Measurements from ENCODE around the gene ZNF771.
"Not testable (repeated sequence)": the region's sequence is repeated elsewhere in the genome, so short reads cannot be mapped to it uniquely, and the experiment has no call there.

ZNF771 gene

DNA sequence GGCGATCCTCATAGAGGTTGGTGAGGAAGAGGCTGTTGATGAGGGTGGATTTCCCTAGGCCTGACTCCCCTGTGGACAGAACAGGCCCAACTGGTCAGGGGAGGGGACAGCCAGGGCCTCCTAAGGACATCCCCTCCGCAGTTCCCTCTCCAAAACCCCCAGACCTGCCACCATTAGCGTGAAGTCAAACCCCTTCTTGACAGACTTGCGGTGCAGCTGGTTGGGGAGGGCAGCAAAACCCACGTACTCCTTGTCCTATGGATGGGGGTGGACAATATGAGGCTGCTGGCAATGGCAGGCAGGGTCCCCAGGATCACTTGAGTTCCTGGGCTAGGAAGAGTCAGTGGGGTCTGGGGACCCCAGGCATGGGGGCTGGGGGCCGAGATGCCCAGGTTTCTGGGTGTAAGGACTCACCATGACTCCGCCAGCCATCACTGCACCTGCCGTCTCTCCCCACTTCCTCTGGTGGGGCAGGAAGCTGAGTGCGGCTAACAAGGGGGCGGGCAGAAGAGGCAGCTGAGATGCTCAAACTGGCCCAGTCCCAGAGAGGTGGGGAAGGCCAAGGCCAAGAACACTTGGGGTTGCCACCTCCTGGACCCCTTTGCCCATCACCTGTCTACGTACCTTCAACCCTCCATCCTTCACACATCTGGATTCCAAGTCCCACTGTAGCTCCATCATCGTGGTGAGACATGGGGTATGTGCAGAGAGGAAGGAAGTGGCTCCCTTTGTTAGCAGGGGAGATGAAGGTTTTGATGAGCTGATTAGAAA, 25.1 kb upstream of the ZNF771 start, which contains the start of gene SEPTIN1:
SEPTIN1 (minus strand) TSS at position 451 of the 771 bp plus-strand sequence; CDS start at position 432, 19 bp downstream.
- WGBS, 2 experiments (ENCODE audit: insufficient coverage in 2 of 2): 91 to 92% methylated on average over 9 to 11 of the region's 12 CpGs
- peak within 1 kb of the TSS; percentile 10 for H3K27ac ChIP-seq (ENCODE audit: low read depth, low read length, severe bottlenecking)
- H3K4me1 ChIP-seq (ENCODE audit: control insufficient read depth, insufficient read depth, low read length, poor library complexity, severe bottlenecking): peaks cover 10% of the 10 kb centered on the region
- no peaks in the 10 kb centered on the region for H3K9me3 ChIP-seq (ENCODE audit: control insufficient read depth, low read length)
- no peak within 1 kb of the TSS for H3K4me3 ChIP-seq (ENCODE audit: extremely low read depth, insufficient read depth, low read length, poor library complexity, severe bottlenecking)
- peaks cover 8% of the 10 kb centered on the region for H3K36me3 ChIP-seq (ENCODE audit: control insufficient read depth, insufficient read depth, low read length)

GRCh38 chr16:30383521-30383920, 23.9 kb upstream of the ZNF771 start:
- 71 to 83% methylated on average over 2 of the region's 2 CpGs for WGBS, 2 experiments (ENCODE audit: insufficient coverage in 2 of 2)
- peaks cover 10% of the 10 kb centered on the region for H3K4me1 ChIP-seq (ENCODE audit: control insufficient read depth, insufficient read depth, low read length, poor library complexity, severe bottlenecking)
- no peak overlapping the region for H3K4me3 ChIP-seq (ENCODE audit: extremely low read depth, insufficient read depth, low read length, poor library complexity, severe bottlenecking)
- no peaks in the 10 kb centered on the region for H3K9me3 ChIP-seq (ENCODE audit: control insufficient read depth, low read length)
- H3K27ac ChIP-seq (ENCODE audit: low read depth, low read length, severe bottlenecking): no peak overlapping the region
- peaks cover 8% of the 10 kb centered on the region for H3K36me3 ChIP-seq (ENCODE audit: control insufficient read depth, insufficient read depth, low read length)

DNA sequence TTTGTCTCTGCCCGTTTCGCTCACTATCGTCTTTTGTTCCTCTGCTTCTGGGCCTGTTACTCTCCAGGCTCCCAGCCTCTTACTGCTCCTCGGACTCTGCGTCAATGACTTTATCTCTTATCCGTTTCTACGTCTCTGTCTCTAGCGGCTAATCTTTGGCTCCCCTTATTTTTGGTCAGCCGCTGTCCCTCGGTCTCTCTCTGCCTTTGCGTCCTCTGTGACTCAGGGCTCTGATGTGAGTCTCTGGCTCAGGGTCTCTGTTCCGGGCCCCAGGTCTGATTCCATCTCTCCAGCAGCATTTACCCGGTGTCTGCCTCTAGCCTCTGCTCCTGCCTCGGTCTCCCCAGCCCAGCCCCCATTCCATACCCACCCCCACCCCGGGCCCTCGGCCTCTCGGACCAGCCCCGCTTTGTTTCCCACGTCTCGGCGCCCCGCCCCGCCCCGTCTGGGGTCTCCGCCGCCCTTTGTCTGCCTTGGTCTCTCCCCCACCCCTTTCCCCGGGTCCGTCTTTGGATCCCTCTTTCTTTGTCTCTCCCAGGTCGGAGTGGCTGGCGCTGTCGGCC, 12.7 kb upstream of the ZNF771 start:
- H3K36me3 ChIP-seq (ENCODE audit: control insufficient read depth, insufficient read depth, low read length): peaks cover 25% of the 10 kb centered on the region

DNA sequence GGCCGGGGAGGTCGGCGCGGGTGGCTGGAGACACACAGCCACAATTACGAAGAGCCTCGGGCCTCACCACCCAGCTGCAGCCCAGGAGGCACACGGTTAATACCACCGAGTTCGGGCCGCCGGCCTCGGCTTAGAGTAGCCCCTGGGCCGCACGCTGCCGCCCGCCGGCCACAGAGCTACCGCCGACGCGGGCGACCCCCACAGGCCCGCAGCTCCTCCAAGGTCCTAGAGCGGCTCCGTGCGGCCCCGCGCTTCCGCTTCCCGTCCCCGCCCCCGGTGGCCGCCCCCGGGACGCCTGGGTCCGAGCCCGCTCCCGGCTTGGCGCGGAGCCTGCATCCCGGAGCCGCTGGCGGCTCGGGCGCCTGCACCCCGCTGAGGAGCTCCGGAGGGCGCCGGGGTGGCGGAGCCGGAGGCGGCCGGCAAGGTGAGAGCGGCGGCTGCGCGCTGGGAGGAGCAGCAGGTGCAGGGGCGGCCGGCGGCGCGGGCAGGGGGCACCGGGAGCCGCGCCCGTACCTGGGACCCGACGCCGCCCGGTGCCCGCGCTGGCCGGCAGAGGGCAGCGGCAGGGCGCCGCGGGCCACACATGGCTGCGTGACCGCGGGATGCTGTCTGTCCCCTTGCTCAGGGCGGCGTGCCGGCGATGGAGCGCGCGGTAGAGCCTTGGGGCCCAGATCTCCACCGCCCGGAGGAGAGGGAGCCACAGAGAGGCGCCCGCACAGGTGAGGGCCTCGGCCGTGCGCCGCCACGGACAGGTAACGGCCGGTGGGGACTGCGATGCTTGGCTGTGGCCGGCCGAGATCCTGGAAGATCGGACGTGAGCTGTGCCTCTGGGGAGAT, 12.0 kb upstream of the ZNF771 start, which contains the start of gene ZNF48:
ZNF48 (plus strand) TSS at position 266 of the 837 bp plus-strand sequence; CDS start at position 641, 375 bp downstream.
- Histone ChIP-seq H3K27ac (ENCODE audit: low read depth, low read length, severe bottlenecking) (peak within 1 kb of the TSS; percentile 99), H3K36me3 (ENCODE audit: control insufficient read depth, insufficient read depth, low read length) (peaks cover 25% of the 10 kb centered on the region), H3K4me3 (ENCODE audit: extremely low read depth, insufficient read depth, low read length, poor library complexity, severe bottlenecking) (peak within 1 kb of the TSS; percentile 74), H3K9me3 (ENCODE audit: control insufficient read depth, low read length) (no peaks in the 10 kb centered on the region), H3K4me1 (ENCODE audit: control insufficient read depth, insufficient read depth, low read length, poor library complexity, severe bottlenecking) (peaks cover 44% of the 10 kb centered on the region)
- 0 to 1% methylated on average over 70 to 71 of the region's 103 CpGs for WGBS, 2 experiments (ENCODE audit: insufficient coverage in 2 of 2)

More for the DNA sequence above, 12.7 kb upstream of the ZNF771 start:
- H3K4me1 ChIP-seq (ENCODE audit: control insufficient read depth, insufficient read depth, low read length, poor library complexity, severe bottlenecking): peaks cover 43% of the 10 kb centered on the region
- peak overlapping the region; percentile 99 for H3K27ac ChIP-seq (ENCODE audit: low read depth, low read length, severe bottlenecking)
- peak overlapping the region; percentile 74 for H3K4me3 ChIP-seq (ENCODE audit: extremely low read depth, insufficient read depth, low read length, poor library complexity, severe bottlenecking)
- H3K9me3 ChIP-seq (ENCODE audit: control insufficient read depth, low read length): no peaks in the 10 kb centered on the region
- 2% methylated on average over 23 to 28 of the region's 31 CpGs for WGBS, 2 experiments (ENCODE audit: insufficient coverage in 2 of 2)

- WGBS, 2 experiments (ENCODE audit: insufficient coverage in 2 of 2): 17 to 19% methylated on average over 12 of the region's 13 CpGs
- H3K4me3 ChIP-seq (ENCODE audit: extremely low read depth, insufficient read depth, low read length, poor library complexity, severe bottlenecking): peak overlapping the region; percentile 74
- peak overlapping the region; percentile 99 for H3K27ac ChIP-seq (ENCODE audit: low read depth, low read length, severe bottlenecking)
- H3K4me1 ChIP-seq (ENCODE audit: control insufficient read depth, insufficient read depth, low read length, poor library complexity, severe bottlenecking): peaks cover 44% of the 10 kb centered on the region
- no peaks in the 10 kb centered on the region for H3K9me3 ChIP-seq (ENCODE audit: control insufficient read depth, low read length)
- peaks cover 25% of the 10 kb centered on the region for H3K36me3 ChIP-seq (ENCODE audit: control insufficient read depth, insufficient read depth, low read length)
Observed at GRCh38 chr16:30395992-30396585, 11.3 kb upstream of the ZNF771 start.

DNA sequence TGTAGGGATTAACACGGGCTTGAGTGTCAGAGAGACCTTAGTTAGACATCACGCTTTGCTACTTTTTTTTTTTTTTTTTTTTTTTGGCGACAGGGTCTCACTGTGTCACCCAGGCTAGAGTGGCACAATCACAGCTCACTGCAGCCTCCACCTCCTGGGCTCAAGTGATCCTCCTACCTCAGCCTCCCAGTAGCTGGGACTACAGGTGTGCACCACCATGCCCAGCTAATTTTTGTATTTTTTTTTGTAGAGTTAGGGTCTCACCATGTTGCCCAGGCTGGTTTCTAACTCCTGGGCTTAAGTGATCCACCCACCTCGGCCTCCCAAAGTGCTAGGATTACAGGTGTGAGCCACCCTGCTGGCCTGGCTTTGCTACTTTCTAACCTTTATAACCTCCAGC, 10.8 kb upstream of the ZNF771 start:
- H3K4me1 ChIP-seq (ENCODE audit: control insufficient read depth, insufficient read depth, low read length, poor library complexity, severe bottlenecking): peaks cover 44% of the 10 kb centered on the region
- peaks cover 25% of the 10 kb centered on the region for H3K36me3 ChIP-seq (ENCODE audit: control insufficient read depth, insufficient read depth, low read length)
- 100% methylated on average over 2 of the region's 4 CpGs for WGBS, 2 experiments (ENCODE audit: insufficient coverage in 2 of 2)
- H3K4me3 ChIP-seq (ENCODE audit: extremely low read depth, insufficient read depth, low read length, poor library complexity, severe bottlenecking): peak overlapping the region; percentile 74
- not testable (repeated sequence) for H3K27ac ChIP-seq (ENCODE audit: low read depth, low read length, severe bottlenecking); H3K9me3 ChIP-seq (ENCODE audit: control insufficient read depth, low read length)

- Histone ChIP-seq H3K9me3 (ENCODE audit: control insufficient read depth, low read length) (no peaks in the 10 kb centered on the region), H3K4me3 (ENCODE audit: extremely low read depth, insufficient read depth, low read length, poor library complexity, severe bottlenecking) (no peak overlapping the region), H3K27ac (ENCODE audit: low read depth, low read length, severe bottlenecking) (no peak overlapping the region), H3K4me1 (ENCODE audit: control insufficient read depth, insufficient read depth, low read length, poor library complexity, severe bottlenecking) (peaks cover 44% of the 10 kb centered on the region), H3K36me3 (ENCODE audit: control insufficient read depth, insufficient read depth, low read length) (peaks cover 25% of the 10 kb centered on the region)
- 87 to 89% methylated on average over 2 of the region's 4 CpGs for WGBS, 2 experiments (ENCODE audit: insufficient coverage in 2 of 2)
Observed at GRCh38 chr16:30397056-30397455, 10.3 kb upstream of the ZNF771 start.

GRCh38 chr16:30397776-30398660, 9.4 kb upstream of the ZNF771 start:
- peaks cover 25% of the 10 kb centered on the region for H3K36me3 ChIP-seq (ENCODE audit: control insufficient read depth, insufficient read depth, low read length)
- H3K9me3 ChIP-seq (ENCODE audit: control insufficient read depth, low read length): no peaks in the 10 kb centered on the region
- H3K4me3 ChIP-seq (ENCODE audit: extremely low read depth, insufficient read depth, low read length, poor library complexity, severe bottlenecking): no peak overlapping the region
- peak overlapping the region; percentile 46 for H3K27ac ChIP-seq (ENCODE audit: low read depth, low read length, severe bottlenecking)
- peaks cover 44% of the 10 kb centered on the region for H3K4me1 ChIP-seq (ENCODE audit: control insufficient read depth, insufficient read depth, low read length, poor library complexity, severe bottlenecking)
- 96 to 97% methylated on average over 39 of the region's 42 CpGs for WGBS, 2 experiments (ENCODE audit: insufficient coverage in 2 of 2)

DNA sequence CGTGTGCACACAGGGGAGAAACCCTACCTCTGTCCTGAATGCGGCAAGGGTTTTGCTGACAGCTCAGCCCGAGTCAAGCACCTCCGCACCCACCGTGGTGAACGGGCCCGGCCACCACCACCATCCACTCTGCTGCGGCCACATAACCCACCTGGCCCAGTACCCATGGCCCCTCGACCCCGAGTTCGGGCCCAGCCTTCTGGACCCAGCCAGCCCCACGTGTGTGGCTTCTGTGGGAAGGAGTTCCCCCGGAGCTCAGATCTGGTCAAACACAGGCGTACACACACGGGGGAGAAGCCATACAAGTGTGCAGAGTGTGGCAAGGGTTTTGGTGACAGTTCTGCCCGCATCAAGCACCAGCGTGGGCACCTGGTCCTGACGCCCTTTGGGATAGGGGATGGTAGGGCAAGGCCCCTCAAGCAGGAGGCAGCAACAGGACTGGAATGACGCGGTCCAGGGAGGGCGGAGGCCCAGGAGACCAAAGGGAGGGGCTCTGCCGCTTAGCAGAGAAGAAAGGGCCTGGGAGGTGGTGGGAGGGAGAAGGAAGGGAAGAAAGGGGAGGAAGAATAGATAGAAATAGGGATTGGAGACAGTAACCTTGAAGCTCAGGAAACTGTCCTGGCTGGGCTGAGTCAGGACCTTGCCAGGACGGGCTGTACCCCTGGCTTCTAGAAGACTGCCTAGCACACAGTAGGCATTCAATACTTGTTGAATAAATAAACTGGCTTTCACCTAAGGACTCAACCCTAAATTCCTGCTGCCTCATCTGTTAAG, 8.6 kb upstream of the ZNF771 start:
- WGBS, 2 experiments (ENCODE audit: insufficient coverage in 2 of 2): 83 to 87% methylated on average over 22 to 23 of the region's 23 CpGs
- Histone ChIP-seq H3K36me3 (ENCODE audit: control insufficient read depth, insufficient read depth, low read length) (peaks cover 25% of the 10 kb centered on the region), H3K4me1 (ENCODE audit: control insufficient read depth, insufficient read depth, low read length, poor library complexity, severe bottlenecking) (peaks cover 39% of the 10 kb centered on the region), H3K9me3 (ENCODE audit: control insufficient read depth, low read length) (no peaks in the 10 kb centered on the region), H3K4me3 (ENCODE audit: extremely low read depth, insufficient read depth, low read length, poor library complexity, severe bottlenecking) (no peak overlapping the region), H3K27ac (ENCODE audit: low read depth, low read length, severe bottlenecking) (peak overlapping the region; percentile 46)

All from mesodermal cell (in vitro differentiated cells).